G401.6 (cell line): Measurements from ENCODE around the gene ZNF664.
"Not testable (repeated sequence)": the region's sequence is repeated elsewhere in the genome, so short reads cannot be mapped to it uniquely, and the experiment has no call there.

Source experiments
- FAIRE-seq: peaks from 2 replicates; lab custom pipeline; 2012; peaks lifted over from hg19 to GRCh38; lab: Jason Lieb, UNC

ZNF664 gene

DNA sequence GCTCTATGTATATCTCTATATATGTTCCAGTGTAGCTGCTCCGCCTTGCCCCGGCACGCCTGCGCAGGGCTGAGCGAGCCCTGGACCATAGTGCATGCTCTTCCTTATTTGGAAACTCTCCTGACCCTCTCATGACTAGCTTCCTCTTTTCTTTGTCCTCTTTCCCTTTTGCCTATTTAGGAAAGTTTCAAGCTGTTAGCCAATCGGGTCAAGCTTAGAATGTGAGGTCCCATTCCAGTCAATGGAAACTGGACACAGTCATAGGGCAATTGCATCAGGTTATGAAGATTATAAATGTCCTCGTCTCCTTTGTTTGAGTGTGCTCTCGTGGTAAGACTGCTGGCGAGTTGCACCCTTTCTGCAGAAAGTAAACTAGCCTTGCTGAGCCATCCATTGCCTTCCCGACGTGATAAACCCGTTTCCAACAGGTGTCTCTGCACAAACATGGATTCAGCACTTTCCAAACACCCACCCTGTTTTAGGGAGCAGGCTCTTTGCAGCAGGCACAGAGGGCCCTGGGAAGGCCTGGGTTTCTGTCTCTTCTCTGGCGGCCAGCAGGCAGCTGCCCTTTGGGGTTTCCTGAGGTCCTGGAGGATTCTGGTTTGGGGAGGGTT is 31.3 kb upstream of the ZNF664 start:
- no peak for FAIRE-seq

DNA sequence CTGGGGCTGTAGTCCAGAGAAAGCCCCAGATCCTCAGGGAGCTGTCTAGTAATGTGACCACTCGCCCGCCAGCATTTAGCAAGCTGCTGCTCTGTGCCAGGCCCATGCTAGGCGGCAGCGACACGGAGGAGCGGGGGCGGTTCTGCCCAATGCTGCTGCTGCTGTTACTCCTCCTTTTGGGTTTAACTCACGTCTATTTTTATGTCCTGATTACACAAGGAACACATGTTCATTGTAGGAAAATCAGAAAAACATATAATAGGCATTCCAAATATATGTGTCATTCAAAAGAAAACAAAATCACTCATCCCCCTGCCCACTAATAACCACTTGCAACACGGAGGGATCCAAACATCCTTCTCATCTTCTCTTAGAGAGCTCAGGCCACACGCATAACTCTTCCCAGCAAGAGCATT is 30.8 kb upstream of the ZNF664 start:
- FAIRE-seq, result no peak

DNA sequence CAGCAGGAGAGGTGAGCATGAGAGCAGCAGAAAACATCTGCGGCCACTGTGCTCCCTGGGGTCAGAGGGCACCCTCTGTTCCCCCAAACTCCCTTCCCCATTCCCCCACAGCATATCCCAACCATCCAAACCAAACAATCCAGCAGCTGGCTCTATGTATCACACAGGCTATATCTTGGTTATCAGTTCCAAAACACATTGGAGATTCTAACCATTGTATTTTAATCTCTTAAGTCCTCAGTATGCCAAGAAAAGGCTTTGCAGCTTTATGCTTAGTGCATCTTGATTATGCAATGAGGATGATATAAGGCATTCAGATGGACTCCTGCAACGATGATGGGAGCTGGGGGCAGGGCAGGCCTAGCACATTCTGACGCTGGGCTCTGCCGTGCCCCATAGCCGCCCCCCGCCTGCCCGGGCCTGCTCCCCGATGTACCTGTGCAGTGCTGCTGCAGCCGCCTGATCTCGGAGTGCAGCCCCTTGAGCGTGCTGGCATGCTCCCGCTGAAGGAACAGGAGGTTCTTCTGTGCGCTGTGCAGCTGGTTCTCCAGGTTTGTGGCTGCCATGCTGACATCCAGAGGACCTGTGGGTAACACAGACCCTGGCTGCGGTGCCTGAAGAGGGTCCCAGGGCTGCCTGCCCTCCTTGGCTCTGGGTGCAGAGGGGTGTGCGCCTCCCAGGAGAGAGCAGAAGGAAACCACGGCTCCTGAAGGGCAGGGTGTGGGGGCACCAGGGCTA is 29.9 kb upstream of the ZNF664 start:
- FAIRE-seq, result no peak

DNA sequence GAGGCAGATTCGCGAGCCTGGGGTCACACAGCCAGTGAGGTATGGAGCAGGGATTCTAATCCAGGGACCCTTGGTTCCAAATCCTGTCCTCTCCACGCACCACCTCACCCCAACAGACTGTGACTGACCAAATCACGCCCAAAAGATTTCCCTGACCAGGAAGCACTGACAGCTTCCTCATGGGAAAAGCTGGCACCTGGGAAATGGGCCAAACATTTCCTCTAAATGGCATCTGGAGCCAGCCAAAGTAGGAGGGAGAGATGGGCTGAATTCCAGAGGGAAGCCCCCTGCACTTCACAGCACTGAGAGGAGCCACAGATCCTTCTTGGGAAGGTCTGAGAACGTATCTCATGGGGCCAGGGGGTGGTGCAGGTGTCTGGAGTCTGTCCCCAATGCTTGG is 29.2 kb upstream of the ZNF664 start:
- no peak for FAIRE-seq

DNA sequence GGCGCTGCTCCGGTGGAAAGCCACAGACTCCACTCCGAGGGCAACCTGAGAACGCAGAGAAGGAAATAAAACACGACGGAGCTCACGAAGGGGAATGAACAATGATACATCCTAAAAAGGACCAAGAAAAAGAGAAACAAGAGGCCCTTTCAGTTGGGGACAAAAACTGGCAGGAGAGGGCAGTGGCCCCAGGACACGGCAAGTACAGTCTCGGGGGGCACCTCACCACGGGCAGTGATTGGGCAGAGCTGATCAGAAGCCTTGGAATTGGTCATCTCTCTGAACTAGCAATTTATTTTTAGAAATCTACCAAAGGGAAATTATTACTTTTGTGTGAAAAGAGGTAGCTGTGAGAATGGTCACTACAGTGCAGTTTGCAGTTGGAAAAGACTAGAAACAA is 28.3 kb upstream of the ZNF664 start:
- no peak for FAIRE-seq

DNA sequence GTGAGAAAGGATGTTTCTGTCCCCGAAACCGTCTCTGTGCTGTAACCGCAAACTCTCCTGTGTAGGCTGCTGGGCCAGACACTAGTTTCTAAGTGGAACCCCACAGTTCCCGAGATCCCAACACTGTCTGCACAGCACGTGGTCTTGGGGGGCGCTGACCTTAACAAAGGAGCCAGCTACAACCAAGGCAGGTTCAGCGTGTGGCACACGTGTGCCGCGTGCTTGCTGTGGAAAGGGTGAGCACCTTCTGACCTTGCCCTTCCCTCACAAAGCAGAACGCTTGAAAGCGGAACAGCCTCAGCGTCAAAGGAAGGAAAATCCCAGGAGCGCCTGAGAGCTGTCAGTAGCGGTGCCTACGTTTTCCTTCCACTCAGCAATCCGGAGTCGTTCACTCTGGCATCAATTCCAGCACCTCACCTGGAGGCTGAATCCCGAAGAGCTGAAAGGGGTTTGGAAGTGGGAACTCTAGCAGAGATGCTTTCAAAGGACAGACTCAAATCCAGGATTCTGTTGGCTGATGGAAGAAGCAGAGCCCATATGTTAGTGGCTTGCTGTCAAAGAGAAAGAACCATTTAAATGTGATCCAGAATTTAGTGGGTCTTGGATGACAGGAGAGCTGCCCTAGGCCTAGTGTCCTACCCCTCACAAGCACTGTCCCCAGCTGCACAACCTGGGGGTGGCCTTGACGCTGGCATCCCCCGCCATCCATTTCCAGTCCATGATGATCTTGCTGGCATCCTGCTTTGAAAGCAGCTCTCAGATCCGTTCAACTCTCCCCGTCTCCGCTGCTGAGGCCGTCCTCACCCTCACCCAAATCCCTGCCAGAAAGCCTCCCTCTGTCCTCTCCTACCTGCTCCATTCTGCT is 27.5 kb upstream of the ZNF664 start:
- FAIRE-seq, result no peak

DNA sequence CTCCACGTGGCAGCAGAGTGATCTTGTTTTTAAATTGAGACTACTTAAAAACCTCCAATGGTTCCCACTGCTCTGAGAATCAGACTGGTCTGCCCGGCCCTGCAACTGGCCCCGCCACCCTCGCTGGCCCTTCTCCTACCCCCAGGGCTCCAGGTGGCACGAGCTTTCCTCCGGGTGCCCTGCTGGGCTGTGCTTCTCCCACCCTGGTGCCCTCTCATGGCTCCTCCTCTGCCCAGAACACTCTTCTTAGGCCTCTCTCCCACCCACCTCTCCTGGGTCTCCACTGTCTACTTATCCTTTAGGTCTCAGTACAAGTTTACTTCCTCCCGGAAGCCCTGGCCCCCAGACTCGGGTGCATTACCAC is 26.9 kb upstream of the ZNF664 start:
- no peak for FAIRE-seq

DNA sequence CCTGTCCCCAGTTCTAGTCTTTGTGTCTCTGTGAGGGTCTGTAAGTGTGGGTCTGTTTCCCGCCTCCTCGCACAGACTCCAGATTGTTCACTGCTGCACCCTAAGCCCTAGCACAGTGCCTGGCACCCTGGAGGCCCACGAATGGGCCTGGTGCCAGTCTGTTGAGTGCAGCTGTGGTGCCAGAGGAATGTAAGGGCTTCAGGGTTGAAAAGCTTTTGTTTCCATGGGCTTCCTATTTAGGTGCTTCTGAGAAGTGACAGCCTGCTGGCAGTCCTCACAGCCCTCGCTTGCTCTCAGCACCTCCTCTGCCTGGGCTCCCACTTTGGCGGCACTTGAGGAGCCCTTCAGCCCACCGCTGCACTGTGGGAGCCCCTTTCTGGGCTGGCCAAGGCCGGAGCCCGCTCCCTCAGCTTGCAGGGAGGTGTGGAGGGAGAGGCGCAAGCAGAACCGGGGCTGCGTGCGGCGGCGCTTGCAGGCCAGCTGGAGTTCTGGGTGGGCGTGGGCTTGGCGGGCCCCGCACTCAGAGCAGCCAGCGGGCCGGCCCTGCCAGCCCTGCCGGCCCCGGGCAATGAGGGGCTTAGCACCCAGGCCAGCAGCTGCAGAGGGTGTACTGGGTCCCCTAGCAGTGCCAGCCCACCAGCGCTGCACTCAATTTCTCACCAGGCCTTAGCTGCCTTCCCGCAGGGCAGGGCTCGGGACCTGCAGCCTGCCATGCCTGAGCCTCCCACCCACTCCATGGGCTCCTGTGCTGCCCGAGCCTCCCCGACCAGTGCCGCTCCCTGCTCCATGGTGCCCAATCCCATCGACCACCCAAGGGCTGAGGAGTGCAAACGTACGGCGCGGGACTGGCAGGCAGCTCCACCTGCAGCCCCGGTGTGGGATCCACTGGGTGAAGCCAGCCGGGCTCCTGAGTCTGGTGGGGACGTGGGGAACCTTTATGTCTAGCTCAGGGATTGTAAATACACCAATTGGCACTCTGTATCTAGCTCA is 26.2 kb upstream of the ZNF664 start:
- FAIRE-seq, result not testable (repeated sequence)

DNA sequence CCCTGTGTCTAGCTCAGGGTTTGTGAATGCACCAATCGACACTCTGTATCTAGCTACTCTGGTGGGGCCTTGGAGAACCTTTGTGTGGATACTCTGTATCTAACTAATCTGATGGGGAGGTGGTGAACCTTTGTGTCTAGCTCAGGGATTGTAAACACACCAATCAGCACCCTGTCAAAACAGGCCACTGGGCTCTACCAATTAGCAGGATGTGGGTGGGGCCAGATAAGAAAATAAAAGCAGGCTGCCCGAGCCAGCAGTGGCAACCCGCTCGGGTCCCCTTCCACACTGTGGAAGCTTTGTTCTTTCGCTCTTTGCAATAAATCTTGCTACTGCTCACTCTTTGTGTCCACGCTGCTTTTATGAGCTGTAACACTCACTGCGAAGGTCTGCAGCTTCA is 25.5 kb upstream of the ZNF664 start:
- FAIRE-seq, result not testable (repeated sequence)

DNA sequence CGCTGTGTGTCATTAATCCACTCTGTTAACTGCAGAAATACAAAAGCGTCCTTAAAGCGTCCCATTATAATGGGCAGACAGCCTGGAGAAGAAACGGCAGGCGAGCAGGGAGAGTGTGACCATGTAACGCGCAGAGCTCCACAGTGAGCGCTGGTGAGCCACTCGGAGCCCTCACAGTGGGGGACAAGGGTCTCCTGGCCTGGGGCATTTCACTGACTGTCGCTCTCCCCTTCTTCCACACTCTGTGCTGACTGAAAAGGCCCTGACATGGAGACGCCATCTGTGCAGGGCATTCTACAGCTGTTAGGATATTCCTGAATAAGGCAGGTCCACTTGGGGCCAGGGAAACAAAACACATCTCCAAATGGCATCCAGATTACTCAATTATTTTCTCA is 24.6 kb upstream of the ZNF664 start:
- FAIRE-seq, result no peak

DNA sequence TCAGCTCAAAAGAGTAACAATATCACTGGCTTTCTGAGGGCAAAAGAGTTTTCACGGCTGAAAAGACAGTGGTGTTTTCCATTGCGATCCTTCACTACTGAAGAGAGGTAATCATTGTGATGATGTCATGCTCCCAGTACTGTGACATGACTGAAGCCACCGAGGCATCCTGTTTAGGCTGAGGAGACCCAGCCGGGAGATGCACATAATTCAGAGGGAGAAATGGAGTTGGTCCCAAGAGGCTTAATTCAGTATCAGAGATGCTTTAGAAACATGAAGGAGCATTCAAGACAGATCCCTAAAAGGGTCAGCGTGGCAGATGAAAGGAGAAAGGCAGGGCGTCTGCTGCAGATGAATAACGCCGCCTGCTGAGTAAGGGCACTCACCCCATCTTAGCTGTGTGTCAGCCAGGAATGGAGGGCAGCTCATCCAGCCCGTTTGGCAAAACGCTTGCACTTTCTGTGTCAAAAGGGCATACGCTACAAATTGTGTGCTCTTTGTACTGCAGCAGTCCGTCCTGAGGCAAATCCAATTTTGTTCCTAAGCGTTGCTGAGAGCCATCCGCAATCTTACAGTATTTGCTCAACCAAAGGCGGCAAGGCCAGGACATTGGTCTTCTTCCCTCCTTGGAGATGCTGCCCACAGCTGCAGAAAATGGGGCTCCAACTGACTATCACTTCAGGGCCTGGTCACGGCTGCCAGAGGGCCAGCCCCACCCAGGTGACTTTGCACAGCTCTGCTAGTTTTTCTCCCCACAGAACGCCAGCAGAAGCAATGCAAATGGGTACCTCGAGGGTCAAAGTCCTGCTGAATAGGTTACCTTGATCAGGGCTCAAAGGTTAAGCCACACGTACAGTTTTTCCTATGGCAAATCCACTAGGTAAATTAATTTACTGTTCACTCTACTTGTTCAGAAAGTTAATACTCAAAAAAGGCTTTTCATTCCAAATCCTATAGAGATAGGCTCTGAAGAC is 23.9 kb upstream of the ZNF664 start:
- FAIRE-seq, result no peak

DNA sequence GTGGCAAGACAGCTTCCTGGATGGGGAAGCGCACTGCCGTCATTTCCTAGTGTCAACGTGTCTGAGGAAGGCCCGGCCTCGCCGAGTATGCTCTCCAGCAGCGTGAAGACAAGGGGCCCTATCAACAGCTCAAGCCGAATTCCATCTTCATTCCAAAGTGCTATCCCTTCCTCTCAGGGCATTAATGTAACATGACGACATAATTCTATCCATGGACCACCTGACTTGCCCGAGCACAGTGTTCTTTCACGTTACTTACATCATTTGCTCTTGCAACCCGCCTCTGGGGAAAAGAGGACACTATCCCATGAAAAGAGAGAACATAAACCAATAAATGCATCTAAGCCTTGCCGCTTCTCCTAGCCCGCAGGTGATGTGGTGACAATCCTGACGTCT is 23.2 kb upstream of the ZNF664 start:
- FAIRE-seq, result no peak

DNA sequence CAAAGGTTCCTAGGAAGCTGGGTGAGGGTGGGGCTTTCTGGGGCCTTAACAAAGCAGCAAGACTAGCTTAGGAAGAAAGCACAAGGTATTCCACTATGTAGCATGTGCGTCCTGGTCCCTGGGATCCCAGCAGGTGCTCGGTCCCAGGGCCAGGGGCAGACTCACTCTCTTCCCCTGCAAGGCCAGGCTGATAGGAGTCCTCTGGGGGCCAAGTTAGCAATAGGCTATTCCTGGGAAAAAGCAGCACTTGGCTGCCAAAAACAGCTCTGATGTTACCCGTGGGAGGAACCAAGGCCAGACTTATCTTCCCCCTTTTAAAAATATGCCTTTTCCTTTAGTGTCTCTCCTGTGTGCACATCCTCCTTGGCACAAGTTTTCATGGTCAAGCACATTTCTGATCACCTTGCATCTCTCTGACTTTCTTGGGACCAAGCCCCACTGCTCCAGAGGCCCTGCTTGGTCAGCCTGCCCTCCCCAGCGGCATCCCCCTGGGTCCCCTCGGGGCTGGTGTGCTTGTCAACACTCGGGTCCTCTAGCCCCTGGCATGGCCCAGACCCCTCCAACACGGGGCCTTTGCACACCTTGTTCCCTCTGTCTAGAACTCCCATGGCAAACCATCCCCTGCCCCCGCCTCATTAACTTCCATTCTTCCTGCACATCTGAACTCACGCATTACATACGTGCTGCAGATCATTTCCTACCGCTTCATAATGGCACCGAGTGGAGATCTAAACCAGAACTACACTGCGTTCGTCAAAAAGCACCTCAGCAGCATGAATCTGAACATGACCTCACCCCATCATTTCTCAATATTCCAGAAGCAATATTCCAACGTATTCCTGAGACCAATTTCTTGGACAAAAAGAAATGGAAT is 22.3 kb upstream of the ZNF664 start:
- no peak for FAIRE-seq

DNA sequence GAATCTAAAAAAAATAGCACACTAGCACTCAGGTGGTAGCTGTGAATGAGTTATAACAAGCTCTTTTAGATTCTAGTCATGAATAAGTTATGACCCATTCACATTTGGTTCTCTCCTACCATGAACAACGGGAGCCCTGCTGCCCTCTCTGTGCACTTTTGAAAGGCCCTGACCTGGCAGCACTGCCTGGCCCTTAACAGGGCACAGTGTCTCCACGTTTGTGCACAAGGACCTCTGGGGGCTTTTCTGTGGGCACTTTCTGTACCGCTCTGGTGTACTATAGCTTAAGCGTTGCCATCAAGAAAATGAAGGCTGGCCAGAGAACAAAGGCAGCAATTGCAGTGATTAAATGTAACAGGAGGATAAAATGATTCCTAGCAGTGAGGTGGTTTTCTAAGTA is 21.5 kb upstream of the ZNF664 start:
- no peak for FAIRE-seq

DNA sequence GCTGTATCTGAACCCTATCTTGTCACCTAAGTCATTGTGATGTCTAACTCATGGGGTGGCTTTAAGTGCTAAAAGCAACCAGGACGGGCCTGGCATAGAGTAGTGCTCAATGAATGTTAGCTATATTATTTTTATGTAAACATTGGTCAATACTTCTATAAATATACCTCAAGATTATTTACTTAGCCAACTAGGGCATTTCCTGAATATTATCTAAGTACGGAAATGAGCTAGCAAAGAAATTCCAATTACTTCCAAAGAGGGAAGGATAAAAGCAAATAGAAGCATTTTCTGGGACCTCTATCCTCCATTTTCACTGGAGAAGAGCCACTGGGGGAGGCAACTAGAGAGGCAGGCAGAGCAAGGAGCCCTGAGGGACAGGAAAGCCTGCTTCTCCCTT is 21.0 kb upstream of the ZNF664 start:
- no peak for FAIRE-seq

DNA sequence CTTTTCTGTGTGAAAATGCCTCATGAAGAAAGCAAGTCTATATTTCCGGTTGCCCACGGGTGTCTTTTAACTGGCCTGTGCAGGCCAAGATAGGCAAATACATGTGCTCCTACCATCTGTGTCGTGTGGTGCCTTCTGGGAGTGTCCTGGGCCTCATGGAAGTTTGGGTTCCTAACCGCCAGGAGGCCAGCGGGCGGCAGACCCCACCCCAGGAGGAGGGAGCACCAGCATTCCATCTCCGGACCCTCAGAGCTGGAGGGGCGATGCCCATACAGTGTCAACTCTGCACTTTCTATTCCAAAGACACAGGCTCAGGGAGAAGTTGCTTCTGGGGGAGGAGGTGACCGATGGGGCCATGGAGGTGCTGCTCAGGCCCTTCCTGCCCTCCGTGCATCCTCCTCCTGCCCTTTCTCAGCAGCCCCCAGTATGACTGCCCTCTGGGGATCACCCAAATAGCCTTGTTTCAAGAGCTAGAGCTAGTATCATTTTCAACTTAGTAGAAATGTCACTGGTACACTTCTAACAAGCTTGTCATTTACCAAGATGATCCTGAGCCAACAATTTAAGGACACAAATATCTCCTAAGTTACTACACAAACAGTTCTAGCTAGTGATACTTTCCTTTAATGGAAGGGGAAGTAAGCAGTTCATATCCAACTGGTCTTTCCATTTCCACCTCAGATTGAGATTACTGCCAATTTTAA is 18.2 kb upstream of the ZNF664 start:
- FAIRE-seq, result no peak

DNA sequence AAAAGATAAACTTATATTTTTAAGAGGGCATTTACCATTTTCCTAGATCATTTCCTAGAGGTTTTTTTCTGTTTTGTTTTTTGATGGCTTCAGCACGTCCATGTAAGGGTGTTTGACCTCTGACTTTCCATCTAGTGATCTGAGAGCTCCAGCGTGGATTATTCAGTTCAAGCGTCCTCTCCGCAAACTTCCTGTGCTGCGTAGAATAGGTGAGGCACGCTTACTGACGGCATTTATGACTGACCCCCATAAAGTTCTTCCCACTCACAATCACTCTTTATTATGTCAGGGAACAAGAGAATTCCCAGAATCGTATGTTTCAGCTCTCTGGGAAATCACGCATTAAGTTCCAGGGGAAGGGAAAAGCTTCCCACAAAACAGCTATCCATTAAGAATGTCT is 16.8 kb upstream of the ZNF664 start:
- FAIRE-seq, result no peak

DNA sequence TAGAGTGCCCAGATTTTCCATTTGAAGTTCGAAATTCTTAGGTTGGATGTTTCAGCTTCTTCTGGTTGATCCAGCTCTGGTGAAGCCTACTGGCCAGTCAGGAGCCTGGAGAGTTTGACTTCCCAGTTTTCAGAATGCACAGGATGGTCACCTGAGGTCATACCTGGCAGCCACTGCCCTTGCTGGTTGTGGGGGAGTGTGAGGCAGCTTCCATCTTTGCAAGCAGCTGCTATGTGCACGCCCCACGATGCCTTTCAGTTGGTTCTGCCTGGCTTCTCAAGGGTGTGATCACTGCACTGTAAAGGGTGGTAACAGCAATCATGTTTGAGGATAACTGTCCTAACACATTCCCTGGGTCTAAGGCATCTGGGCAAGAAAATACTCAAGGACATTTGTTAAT is 15.8 kb upstream of the ZNF664 start:
- no peak for FAIRE-seq

DNA sequence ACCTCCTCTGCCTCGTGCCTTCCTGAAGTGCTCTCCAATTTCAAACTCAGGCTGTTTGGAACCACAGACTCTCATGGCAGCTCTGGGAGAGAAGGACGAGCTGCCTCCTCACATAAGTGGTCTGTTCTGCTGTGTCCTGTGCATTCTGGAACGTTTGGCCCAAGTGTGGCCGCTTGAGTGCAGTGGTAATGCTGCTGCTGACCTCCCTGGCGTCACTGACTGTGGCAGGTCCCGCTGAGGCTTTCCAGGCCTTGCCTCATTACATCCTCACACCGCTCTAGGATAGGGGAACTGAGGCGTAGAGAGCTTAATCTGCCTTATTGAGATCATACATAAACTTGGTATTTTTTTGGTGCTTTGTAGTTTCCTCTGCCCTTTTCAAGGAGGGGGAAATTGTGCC is 14.6 kb upstream of the ZNF664 start:
- FAIRE-seq, result no peak
